Astrocyte (in vitro differentiated cells and primary cell): ENCODE data around the gene WDR59.

Experiments used
- EZH2 ChIP-seq: IDR thresholded peaks from 2 replicates; pipeline ENCODE4 v1.6.1; 2012; ENCODE audit warnings: mild to moderate bottlenecking, low read length, inconsistent platforms; ENCODE audit not compliant: insufficient read depth
- TF ChIP-seq, protein P1 (sequence below): IDR thresholded peaks from 2 replicates; pipeline ENCODE4 v1.5.1; 2011; ENCODE audit warnings: low read depth, mild to moderate bottlenecking, inconsistent platforms, low read length, moderate library complexity; ENCODE audit not compliant: insufficient read depth

DNA sequence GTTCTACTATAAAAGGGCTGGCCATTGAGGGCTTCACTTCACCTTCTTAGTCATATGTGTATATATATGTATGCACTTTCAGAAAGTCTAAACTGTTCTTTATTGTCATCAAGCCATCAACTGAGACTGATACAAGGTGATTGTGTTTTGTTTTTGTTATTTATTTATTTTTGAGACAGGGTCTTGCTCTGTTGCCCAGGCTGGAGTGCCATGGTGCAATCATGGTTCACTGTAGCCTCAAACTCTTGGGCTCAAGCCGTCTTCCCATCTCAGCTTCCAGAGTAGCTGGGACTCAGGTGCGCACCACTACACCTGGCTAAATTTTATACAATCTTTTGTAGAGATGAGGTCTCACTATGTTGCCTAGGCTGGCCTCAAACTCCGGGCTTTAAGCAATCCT is 19.5 kb upstream of the WDR59 start:
- TF ChIP-seq, protein P1, sequence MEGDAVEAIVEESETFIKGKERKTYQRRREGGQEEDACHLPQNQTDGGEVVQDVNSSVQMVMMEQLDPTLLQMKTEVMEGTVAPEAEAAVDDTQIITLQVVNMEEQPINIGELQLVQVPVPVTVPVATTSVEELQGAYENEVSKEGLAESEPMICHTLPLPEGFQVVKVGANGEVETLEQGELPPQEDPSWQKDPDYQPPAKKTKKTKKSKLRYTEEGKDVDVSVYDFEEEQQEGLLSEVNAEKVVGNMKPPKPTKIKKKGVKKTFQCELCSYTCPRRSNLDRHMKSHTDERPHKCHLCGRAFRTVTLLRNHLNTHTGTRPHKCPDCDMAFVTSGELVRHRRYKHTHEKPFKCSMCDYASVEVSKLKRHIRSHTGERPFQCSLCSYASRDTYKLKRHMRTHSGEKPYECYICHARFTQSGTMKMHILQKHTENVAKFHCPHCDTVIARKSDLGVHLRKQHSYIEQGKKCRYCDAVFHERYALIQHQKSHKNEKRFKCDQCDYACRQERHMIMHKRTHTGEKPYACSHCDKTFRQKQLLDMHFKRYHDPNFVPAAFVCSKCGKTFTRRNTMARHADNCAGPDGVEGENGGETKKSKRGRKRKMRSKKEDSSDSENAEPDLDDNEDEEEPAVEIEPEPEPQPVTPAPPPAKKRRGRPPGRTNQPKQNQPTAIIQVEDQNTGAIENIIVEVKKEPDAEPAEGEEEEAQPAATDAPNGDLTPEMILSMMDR: no peak
- TF ChIP-seq EZH2: no peak
